GM21360 (cell line): ENCODE measurements around the gene TLE7.
A peak's percentile ranks its signal among the peaks of the same experiment; 100 is the strongest.

Source experiments
- ATAC-seq: cut with Tn5 transposase; IDR thresholded peaks from one replicate; pipeline ENCODE4 v1.9.1; 2021; ENCODE audit warnings: mild to moderate bottlenecking, moderate library complexity; ENCODE audit not compliant: unreplicated experiment

TLE7 gene

GRCh38 chr16:71442051-71442440 is at the start of gene TLE7:
Gene TLE7, minus strand, starts transcription at chr16:71442054. Its CDS starts 8,730 bp downstream, at chr16:71433324.
- no peak for ATAC-seq

GRCh38 chr16:71491054-71491453 is 49.2 kb upstream of the TLE7 start:
- ATAC-seq = no peak

DNA sequence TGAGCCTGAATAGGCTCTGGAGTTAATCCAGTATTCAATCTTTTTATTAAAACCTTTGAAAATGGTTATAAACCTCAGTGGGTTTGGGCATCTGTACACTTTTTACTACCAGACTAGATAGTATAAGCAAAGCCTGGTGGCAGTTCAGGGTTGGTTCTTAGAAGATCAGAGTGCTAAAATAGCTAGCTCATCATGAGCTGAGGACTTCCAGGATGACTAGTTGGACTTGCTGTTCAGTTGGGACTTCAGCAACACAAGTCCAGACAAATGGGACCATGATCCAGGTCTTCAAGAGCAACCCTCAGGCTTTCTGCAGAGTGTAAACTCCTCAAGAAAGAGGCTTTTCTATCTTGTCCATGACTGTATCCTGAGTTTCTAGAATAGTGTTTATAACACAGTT is 48.5 kb upstream of the TLE7 start:
- no peak for ATAC-seq

GRCh38 chr16:71489122-71489521 is 47.3 kb upstream of the TLE7 start, which contains the start of gene ZNF19:
Gene ZNF19, minus strand, starts transcription at chr16:71489324. Its CDS starts 7,210 bp downstream, at chr16:71482114.
- ATAC-seq = no peak

DNA sequence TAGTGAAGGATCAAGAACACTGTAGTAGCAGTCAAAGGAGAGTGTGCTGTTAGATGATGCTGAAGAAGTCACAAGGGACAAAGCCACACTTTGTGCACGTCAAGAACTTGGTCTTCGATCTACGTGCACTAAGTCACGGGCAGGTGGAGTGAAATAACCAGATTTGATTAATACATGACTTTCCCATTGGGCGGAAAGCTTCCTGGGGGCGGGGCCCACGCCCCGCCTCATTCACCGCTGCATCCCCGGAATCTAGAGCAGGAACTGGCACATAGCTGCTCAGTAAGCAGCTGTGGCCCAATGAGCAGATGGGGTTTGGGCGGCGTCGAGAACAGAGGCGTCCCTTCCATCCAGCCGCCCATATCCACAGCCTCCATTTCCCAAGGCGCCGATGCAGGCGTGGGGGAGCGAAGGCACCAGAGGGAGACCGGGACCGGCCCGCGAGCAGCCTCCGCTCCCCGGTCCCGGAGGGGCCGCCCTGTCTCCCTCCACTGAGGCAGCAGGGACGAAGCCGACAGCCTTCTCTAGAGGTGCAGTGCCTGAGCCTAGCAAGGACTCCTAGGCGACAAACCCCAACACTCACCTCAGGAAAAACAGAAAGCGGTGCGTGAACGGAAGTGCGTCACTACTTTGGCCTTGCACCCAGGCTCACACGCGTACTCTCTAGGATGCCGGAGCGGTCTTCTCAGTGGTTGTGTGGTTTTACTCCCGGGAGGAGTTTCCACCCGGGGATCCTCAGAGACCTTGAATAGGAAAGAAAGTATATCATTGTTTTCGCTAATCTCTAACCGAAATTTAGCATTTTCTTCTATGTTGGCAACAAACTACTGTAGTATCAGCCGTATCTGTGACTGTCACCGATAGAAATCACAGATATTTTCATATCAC is 42.4 kb upstream of the TLE7 start:
- peak; percentile 78 for ATAC-seq

DNA sequence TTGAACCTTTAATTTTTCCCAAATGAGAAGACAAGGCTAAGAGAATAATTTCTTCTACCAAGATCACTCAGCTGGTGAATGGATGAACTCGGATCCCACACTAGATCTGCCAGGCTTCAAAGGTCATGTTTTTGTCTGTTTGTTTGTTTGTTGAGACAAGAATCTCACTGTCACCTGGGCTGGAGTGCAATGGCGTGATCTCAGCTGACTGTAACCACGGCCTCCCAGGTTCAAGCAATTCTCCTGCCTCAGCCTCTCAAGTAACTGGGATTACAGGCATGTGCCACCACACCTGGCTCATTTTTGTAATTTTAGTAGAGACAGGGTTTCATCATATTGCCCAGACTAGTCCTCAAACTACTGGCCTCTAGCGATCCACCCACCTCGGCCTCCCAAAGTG is 40.7 kb upstream of the TLE7 start:
- no peak for ATAC-seq

DNA sequence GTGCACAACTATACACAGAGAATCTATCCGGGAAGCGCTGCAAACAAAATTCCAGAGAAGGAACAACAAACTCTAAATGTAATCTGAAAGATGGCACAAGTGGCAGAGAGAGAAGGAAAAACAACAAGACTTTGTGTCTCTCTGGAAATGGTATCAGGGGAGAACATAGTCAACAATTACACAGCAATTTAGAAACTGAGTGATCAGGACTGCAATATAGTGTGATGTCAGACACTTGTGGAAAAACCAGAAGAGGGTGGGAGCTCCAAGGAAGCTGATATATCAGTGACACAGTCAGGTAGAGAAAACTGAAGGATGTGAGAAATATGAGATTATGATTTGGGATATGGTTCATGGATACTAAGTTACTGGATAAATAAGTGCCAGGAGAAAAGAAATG is 39.1 kb upstream of the TLE7 start:
- no peak for ATAC-seq

DNA sequence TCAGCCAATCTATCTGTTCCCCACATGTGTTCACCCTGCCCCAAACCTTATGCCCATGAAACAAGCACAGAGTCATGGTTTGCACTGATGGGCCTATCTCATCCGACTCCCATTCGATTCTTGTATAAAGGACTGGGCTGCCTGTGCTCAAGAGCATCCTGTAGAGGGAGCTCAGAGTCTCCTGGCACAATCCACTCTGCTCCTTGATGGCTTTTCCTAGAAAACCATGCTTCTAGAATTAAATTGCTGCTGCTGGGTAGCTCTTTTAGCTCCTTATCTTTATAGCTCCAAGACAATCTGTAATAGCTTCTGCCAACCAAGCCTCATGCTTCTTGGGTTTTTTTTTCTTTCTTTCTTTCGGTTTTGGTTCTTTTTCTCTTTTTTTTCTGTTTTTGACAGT is 37.6 kb upstream of the TLE7 start:
- no peak for ATAC-seq

DNA sequence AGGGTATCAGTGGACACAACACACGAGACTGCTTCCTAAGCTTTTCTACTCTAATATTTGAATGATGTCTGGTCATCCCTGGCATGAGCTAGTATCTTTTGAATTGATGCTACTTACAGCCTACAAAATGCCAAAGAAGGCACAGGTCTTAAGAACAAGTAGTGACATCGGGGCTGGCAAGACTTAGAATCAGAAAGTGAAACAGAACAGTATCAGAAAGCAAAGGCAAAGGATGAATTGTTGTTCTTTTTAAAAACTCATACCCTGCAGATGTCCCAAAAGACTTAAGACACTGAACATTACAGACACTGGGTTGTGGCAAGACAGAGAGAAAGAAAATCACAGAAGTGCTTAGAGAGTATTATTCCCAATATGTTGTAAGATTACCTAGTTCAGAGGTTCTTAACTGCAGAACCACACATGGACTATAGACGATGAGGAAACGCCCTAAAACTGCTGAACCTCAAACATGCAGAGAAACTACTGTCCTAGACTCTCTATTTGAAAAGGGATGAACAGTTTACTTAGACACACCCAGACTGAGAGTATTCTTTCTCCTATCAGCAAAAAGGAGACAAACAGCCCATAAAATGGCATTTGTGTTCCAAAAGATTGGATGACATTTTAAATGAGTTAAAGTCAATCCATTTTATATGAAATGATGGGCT is 34.7 kb upstream of the TLE7 start:
- no peak for ATAC-seq

GRCh38 chr16:71474864-71475263 is 33.0 kb upstream of the TLE7 start:
- no peak for ATAC-seq

DNA sequence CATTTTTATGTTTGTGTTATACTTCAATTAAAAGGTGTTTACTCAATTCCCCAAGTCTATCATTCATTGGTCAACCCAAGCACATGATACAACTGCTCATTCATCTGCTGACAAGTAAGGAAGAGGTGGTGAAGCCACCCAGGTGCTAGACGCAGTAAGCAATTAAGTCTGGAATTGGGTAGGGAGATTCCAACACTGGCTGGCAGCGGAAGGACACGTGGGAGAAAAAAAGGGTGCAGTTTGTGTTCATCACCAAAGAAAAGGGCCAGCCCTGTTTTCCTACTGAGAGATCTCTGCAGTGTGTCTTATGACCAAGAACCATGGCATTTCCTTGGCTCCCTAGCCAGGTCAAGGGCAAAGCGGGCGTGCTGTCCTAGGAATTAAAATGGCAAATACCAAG is 32.0 kb upstream of the TLE7 start:
- no peak for ATAC-seq

DNA sequence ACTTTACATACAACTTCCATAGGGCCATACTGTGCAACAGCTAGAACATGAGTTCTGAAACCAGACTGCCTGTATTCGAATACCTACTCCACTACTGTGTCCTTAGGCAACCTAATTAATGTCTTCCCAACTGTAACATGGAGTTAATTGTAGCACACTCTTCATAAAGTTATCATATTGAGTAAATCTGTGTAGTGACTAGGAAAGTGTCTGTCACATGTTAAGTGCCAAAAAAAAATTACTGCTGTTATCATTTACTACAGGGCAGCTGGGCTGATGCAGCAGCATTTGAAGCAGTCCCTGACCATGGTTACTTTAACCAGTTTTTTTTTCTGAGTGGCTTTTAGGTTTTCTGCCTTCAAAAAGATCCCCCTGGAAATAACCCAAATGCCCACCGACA is 31.1 kb upstream of the TLE7 start:
- ATAC-seq = no peak

- no peak for ATAC-seq
Measured at GRCh38 chr16:71472051-71472450, 30.2 kb upstream of the TLE7 start.

GRCh38 chr16:71467810-71468209 is 26.0 kb upstream of the TLE7 start:
- no peak for ATAC-seq

GRCh38 chr16:71464231-71464630 is 22.4 kb upstream of the TLE7 start:
- no peak for ATAC-seq

DNA sequence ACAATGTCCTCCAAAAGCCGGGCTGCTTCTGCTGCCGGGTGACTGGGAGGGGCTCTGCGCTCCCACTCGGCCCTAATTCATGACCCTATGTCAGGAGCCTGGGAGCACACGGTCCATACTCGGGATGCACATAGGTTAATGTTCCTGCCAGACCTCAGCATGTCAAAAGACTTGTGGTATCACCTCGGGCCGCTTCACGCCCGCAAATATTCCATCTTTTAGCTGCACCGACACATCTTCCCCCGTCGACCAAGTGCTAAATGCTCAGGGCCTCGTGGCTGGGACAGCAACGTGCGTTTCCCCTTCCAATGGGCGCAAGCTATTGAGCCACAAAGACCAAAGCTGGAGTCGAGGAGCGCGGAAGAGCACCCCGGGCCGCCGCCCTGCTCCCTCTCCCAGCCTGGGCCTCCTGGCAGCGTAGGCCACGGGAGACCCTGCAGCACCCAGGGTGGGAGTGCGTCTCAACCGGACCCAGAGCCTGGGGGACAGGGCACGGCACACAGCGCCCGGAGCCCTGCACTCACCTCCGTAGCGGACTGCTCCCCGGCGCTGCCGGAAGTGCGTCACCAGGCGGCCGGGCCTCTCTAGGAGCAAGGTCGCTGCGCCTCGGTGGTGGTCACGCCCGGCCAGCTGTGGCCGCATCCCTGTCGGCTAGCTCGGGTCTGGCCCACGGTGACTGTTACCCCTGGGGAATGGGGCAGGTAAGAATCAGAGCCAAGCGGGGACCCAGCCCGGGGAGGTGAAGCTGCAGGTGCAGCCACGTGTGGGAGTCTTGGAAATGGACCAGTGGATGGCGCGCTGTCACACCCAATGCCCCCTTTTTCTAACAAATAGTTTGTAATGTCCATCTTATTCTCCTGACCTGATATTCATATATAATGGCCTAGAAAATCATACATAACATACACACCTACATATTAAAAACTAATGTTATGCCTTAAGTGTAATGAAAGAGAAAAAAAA is 20.1 kb upstream of the TLE7 start, which contains the start of gene ZNF23:
TSS of gene ZNF23 (minus strand) at position 562 of the 963 bp plus-strand sequence. CDS start 5,451 bp downstream, outside the sequence.
- ATAC-seq = peak; percentile 90

GRCh38 chr16:71460941-71461340 is 19.1 kb upstream of the TLE7 start:
- ATAC-seq = no peak

DNA sequence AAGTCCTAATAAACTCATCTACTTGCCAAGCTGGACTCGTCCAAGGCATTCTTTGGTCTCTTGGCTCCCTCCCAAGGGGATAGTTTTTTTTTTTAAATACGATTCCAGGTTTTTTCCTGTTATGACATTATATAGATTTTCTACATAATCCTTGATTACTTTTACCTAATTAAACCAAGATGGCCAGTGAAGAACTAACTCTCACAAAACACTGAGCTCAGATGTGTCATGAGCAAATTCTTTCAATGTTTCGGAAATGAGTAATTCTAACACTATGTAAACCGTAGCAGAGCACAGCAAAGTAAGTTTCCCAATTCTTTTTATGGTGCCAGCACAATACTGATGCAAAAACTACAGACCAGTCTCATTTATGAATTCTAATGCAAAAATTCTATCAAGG is 18.4 kb upstream of the TLE7 start:
- no peak for ATAC-seq

DNA sequence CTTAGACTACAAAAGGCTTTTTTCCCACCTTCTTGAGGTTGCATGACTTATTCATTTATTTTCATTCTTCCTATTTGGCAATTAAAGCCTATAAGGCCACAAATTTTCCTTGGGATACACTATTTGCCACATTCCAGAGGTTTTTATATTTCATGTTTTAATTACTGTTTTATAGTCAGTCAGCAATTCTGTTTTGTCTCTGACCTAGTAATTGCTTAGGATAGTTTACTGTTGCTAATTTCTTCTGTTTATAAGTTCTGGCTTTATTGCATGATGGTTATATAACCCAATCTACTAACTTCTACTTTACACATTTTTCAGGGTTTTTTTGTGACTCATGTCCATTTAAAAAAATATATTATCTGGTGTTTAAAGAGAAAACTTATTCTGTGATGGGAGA is 17.7 kb upstream of the TLE7 start:
- no peak for ATAC-seq

DNA sequence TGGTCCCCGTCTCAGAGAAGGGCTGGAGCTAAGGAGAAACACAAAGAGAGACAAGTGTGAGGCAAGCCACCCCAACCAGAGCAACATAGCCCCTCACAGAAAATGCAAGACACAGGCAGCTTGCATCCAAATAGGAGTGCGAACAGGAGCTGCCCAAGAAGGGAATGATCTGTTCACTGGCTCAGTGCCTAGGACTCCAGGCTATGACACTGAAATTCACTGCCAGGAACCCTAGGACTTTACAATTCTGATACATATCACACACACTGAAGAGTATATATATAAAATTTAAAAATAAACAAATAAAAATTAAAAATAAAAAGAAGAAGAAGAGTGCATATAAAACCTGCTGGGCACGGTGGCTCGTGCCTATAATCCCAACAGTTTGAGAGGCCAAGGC is 14.9 kb upstream of the TLE7 start:
- no peak for ATAC-seq

- no peak for ATAC-seq
Measured at GRCh38 chr16:71453036-71453435, 11.2 kb upstream of the TLE7 start.
